Common myeloid progenitor, CD34-positive (primary cell): ENCODE measurements around the gene PARVA.

Source experiments
- CTCF ChIA-PET: fragments of 350-600 bp; sonication (Branson Sonifier 250); formaldehyde crosslinking; loops from one replicate; lab custom pipeline; 2021; ENCODE audit warnings: antibody characterized with exemption; lab: Charles Lee
- POLR2A ChIA-PET: fragments of 350-600 bp; sonication (Branson Sonifier 250); formaldehyde crosslinking; loops from one replicate; lab custom pipeline; 2021; ENCODE audit warnings: antibody characterized with exemption; lab: Charles Lee
- DNase-seq, 3 donors: peaks; one replicate each; pipeline versions ENCODE4 v3.0.0 to v3.0.0-alpha.2; 2013
- H3K27ac ChIP-seq, 2 experiments: 1 replicate in 1 of 2; 2 replicates in 1 of 2; pipeline ENCODE4 v1.7.0; 2013; ENCODE audit warnings: inconsistent platforms in 2 of 2, low read length in 2 of 2, mild to moderate bottlenecking in 2 of 2, low read depth in 1 of 2, moderate library complexity in 1 of 2; ENCODE audit not compliant: severe bottlenecking in 2 of 2, insufficient read depth in 1 of 2, poor library complexity in 1 of 2
- H3K27me3 ChIP-seq, 5 experiments: replicated peaks in 2 of 5; 1 replicate in 3 of 5; 2 replicates in 2 of 5; pipeline versions ENCODE4 v1.6.1 to v1.7.0; 2013; ENCODE audit warnings: low read length in 4 of 5, mild to moderate bottlenecking in 2 of 5, moderate library complexity in 2 of 5, inconsistent platforms in 1 of 5; ENCODE audit not compliant: insufficient read depth in 5 of 5, control insufficient read depth in 4 of 5
- H3K36me3 ChIP-seq, 4 experiments: 1 replicate in 2 of 4; 2 replicates in 2 of 4; pipeline versions ENCODE4 v1.6.1 to v1.7.0; 2013; ENCODE audit warnings: low read length in 3 of 4, control low read depth in 1 of 4, mild to moderate bottlenecking in 1 of 4; ENCODE audit not compliant: control insufficient read depth in 4 of 4, insufficient read depth in 4 of 4
- H3K4me1 ChIP-seq, 4 experiments: 1 replicate in 3 of 4; 2 replicates in 1 of 4; pipeline versions ENCODE4 v1.6.1 to v1.7.1; 2013; ENCODE audit warnings: low read length in 3 of 4, mild to moderate bottlenecking in 3 of 4, control low read depth in 1 of 4, inconsistent platforms in 1 of 4, moderate library complexity in 1 of 4; ENCODE audit not compliant: control insufficient read depth in 4 of 4, insufficient read depth in 4 of 4; ENCODE audit errors: control extremely low read depth in 1 of 4
- H3K4me3 ChIP-seq, 7 experiments: 1 replicate in 4 of 7; 2 replicates in 3 of 7; pipeline versions ENCODE4 v1.5.1 to v1.7.0; 2013; ENCODE audit warnings: mild to moderate bottlenecking in 7 of 7, low read length in 6 of 7, moderate library complexity in 6 of 7, inconsistent platforms in 2 of 7, low read depth in 2 of 7, control low read depth in 1 of 7; ENCODE audit not compliant: insufficient read depth in 4 of 7, control insufficient read depth in 1 of 7; ENCODE audit errors: extremely low read depth in 1 of 7
- H3K9me3 ChIP-seq, 5 experiments: 1 replicate in 4 of 5; 2 replicates in 1 of 5; pipeline versions ENCODE4 v1.6.1 to v1.7.1; 2013; ENCODE audit warnings: low read length in 4 of 5, mild to moderate bottlenecking in 2 of 5, inconsistent platforms in 1 of 5, low read depth in 1 of 5, moderate library complexity in 1 of 5; ENCODE audit not compliant: control insufficient read depth in 4 of 5, insufficient read depth in 2 of 5; ENCODE audit errors: control extremely low read depth in 1 of 5
- WGBS: methylation state at CpG from one replicate; pipeline ENCODE4 v1.1.5; 2013; ENCODE audit not compliant: insufficient coverage; 5-methylcytosine and 5-hydroxymethylcytosine counted together

Gene PARVA

GRCh38 chr11:12496181-12497025, 119.0 kb downstream of the PARVA start:
- H3K4me3 ChIP-seq, result no peak overlapping the region
- H3K36me3 ChIP-seq, result no peaks in the 10 kb centered on the region
- DNase-seq, result no peak
- CTCF ChIA-PET, result no interaction called here
- WGBS, result 50% methylated on average over 4 of the region's 6 CpGs
- H3K27me3 ChIP-seq, result peaks cover 0 to 10% (median 4%) of the 10 kb centered on the region in 5 experiments
- H3K9me3 ChIP-seq, result peaks cover 0 to 3% (median 0%) of the 10 kb centered on the region in 5 experiments
- POLR2A ChIA-PET, result no interaction called here
- H3K4me1 ChIP-seq, result no peaks in the 10 kb centered on the region
- H3K27ac ChIP-seq, result no peak overlapping the region

GRCh38 chr11:12497431-12497830, 120.1 kb downstream of the PARVA start:
- H3K9me3 ChIP-seq, result peaks cover 0 to 3% (median 0%) of the 10 kb centered on the region in 5 experiments
- peaks cover 0 to 10% (median 4%) of the 10 kb centered on the region in 5 experiments for H3K27me3 ChIP-seq
- CTCF ChIA-PET, result no interaction called here
- H3K27ac ChIP-seq, result no peak overlapping the region
- POLR2A ChIA-PET, result no interaction called here
- H3K4me3 ChIP-seq, result no peak overlapping the region
- no peak for DNase-seq
- H3K4me1 ChIP-seq, result no peaks in the 10 kb centered on the region
- H3K36me3 ChIP-seq, result no peaks in the 10 kb centered on the region
- WGBS, result 93% methylated on average over 6 of the region's 7 CpGs

GRCh38 chr11:12499071-12499470, 121.7 kb downstream of the PARVA start:
- Histone ChIP-seq H3K9me3 (peaks cover 0 to 3% (median 0%) of the 10 kb centered on the region in 5 experiments), H3K27ac (no peak overlapping the region), H3K4me1 (no peaks in the 10 kb centered on the region), H3K4me3 (no peak overlapping the region), H3K27me3 (peaks cover 0 to 10% (median 4%) of the 10 kb centered on the region in 5 experiments), H3K36me3 (no peaks in the 10 kb centered on the region)
- ChIA-PET POLR2A (no interaction called here), CTCF (no interaction called here)
- no peak for DNase-seq
- 100% methylated on average over 2 of the region's 3 CpGs for WGBS

- H3K4me3 ChIP-seq, result no peak overlapping the region
- POLR2A ChIA-PET, result no interaction called here
- no peak for DNase-seq
- no peaks in the 10 kb centered on the region for H3K4me1 ChIP-seq
- H3K27me3 ChIP-seq, result peaks cover 0 to 5% (median 0%) of the 10 kb centered on the region in 5 experiments
- 100% methylated on average over 2 of the region's 2 CpGs for WGBS
- H3K9me3 ChIP-seq, result no peaks in the 10 kb centered on the region
- CTCF ChIA-PET, result no interaction called here
- H3K27ac ChIP-seq, result no peak overlapping the region
- no peaks in the 10 kb centered on the region for H3K36me3 ChIP-seq
Measured at GRCh38 chr11:12502046-12502445, 124.7 kb downstream of the PARVA start.

- Histone ChIP-seq H3K27me3 (peaks cover 0 to 7% (median 0%) of the 10 kb centered on the region in 5 experiments), H3K36me3 (no peaks in the 10 kb centered on the region), H3K4me3 (no peak overlapping the region), H3K9me3 (no peaks in the 10 kb centered on the region), H3K27ac (no peak overlapping the region), H3K4me1 (no peaks in the 10 kb centered on the region)
- DNase-seq, result no peak
- CTCF ChIA-PET, result no interaction called here
- POLR2A ChIA-PET, result no interaction called here
- WGBS, result 94% methylated on average over 3 of the region's 3 CpGs
Measured at GRCh38 chr11:12503039-12503484, 125.7 kb downstream of the PARVA start.

GRCh38 chr11:12503886-12504285, 126.5 kb downstream of the PARVA start:
- H3K4me1 ChIP-seq, result no peaks in the 10 kb centered on the region
- no peak overlapping the region for H3K4me3 ChIP-seq
- H3K9me3 ChIP-seq, result no peaks in the 10 kb centered on the region
- ChIA-PET POLR2A (no interaction called here), CTCF (no interaction called here)
- H3K36me3 ChIP-seq, result no peaks in the 10 kb centered on the region
- WGBS, result 43% methylated on average over 2 of the region's 3 CpGs
- DNase-seq, result no peak
- H3K27ac ChIP-seq, result no peak overlapping the region
- peaks cover 0 to 7% (median 0%) of the 10 kb centered on the region in 5 experiments for H3K27me3 ChIP-seq

- Histone ChIP-seq H3K36me3 (no peaks in the 10 kb centered on the region), H3K9me3 (no peaks in the 10 kb centered on the region), H3K4me3 (no peak overlapping the region), H3K4me1 (no peaks in the 10 kb centered on the region), H3K27me3 (peaks cover 0 to 8% (median 0%) of the 10 kb centered on the region in 5 experiments), H3K27ac (no peak overlapping the region)
- ChIA-PET CTCF (interaction anchor here (1.2 kb wide), 1 partner anchor 27 kb away, joined by 3 read pairs; no protein-coding TSS in a partner anchor), POLR2A (no interaction called here)
- no peak for DNase-seq
- WGBS, result 86% methylated on average over 1 of the region's 2 CpGs
Measured at GRCh38 chr11:12505183-12505582, 127.8 kb downstream of the PARVA start.
